Activated T-helper 9 cell treated with anti-CD3 and anti-CD28 coated beads, Interleukin-2, amount 50 U/mL, for 16 hours (primary cell): Measurements from ENCODE around the gene VPS35L.
A peak's percentile ranks its signal among the peaks of the same experiment; 100 is the strongest.

ENCODE experiments used
- DNase-seq: peaks from one replicate; pipeline ENCODE4 v3.0.0-alpha.2; 2020; ENCODE audit warnings: low read depth

VPS35L gene, protein sequence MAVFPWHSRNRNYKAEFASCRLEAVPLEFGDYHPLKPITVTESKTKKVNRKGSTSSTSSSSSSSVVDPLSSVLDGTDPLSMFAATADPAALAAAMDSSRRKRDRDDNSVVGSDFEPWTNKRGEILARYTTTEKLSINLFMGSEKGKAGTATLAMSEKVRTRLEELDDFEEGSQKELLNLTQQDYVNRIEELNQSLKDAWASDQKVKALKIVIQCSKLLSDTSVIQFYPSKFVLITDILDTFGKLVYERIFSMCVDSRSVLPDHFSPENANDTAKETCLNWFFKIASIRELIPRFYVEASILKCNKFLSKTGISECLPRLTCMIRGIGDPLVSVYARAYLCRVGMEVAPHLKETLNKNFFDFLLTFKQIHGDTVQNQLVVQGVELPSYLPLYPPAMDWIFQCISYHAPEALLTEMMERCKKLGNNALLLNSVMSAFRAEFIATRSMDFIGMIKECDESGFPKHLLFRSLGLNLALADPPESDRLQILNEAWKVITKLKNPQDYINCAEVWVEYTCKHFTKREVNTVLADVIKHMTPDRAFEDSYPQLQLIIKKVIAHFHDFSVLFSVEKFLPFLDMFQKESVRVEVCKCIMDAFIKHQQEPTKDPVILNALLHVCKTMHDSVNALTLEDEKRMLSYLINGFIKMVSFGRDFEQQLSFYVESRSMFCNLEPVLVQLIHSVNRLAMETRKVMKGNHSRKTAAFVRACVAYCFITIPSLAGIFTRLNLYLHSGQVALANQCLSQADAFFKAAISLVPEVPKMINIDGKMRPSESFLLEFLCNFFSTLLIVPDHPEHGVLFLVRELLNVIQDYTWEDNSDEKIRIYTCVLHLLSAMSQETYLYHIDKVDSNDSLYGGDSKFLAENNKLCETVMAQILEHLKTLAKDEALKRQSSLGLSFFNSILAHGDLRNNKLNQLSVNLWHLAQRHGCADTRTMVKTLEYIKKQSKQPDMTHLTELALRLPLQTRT

DNA sequence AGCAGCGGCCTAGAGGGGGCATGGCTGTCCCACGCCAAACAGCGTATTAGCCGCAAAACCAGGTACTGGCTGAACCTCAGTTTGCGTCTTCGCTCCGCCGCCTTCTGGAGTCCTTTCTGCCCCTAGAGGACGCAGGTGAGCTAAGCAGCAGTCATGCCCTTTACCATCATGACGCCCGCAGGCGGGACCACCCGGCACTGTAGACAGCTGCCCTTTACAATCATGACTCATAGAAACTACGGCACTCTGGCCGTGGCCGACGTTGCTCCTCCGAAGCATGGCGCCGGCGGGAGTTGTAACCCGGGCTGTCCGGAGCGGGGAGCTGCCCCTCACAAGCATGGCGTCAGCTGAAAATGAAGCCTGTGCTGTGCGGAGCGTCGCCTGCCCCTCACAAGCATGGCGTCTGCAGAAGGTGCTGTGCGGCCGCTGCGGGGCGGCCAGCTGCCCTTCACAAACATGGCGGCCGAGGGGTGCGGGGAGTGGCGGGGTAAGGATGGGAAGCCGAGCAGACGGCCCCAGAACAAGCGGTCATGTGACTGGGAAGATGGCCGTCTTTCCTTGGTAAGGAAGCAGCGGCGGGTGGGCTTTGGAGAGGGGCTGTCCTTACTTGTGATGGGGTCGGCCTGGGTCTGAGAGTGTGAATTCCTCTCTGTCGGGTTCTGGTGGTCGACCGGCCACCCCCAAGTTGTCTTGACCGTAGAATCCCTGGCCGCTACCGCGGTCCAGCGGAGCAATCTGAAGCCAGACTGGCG lies at the start of gene VPS35L:
VPS35L (plus strand) TSS at position 518 of the 752 bp plus-strand sequence; CDS start at position 545, 27 bp downstream.
- DNase-seq: peak; percentile 92

GRCh38 chr16:19506965-19507364 lies 48.5 kb upstream of the VPS35L start:
- no peak for DNase-seq

DNA sequence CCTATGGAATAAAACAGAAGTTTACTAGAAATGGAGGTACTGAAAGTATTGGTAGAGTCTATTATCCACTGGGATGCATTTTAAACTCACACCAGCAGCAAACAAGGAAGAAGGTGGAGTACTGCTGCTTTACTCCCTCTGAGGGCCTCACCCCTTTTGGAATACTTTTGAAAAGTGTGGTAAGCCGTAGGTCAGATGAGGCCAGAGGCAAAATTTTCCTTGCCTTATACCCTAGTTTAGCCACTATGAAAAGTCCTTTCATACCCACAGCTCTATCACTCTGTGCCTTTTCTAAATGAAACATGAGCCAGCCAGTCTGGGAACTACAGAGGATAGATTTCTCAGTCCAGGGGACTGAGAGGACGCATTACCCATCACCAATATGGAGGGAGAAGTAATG lies 47.6 kb upstream of the VPS35L start:
- DNase-seq: no peak

DNA sequence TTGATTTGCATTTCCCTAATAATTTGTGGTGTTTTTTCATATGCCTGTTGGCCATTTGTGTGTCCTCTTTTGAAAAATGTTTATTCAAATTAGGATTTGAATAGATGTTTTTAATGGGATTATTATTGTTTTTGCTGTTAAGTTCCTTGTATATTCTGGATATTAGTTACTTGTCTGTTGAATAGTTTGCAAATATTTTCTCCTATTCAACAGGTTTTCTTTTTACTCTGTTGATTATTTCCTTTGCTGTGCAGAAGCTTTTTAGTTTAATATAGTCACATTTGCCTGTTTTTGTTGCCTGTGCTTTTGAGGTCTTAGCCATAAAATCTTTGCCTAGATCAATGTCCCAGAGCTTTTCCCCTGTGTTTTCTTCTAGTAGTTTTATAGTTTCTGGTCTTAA lies 43.2 kb upstream of the VPS35L start:
- DNase-seq: no peak

GRCh38 chr16:19513377-19514053 lies 42.0 kb upstream of the VPS35L start:
- DNase-seq: no peak

DNA sequence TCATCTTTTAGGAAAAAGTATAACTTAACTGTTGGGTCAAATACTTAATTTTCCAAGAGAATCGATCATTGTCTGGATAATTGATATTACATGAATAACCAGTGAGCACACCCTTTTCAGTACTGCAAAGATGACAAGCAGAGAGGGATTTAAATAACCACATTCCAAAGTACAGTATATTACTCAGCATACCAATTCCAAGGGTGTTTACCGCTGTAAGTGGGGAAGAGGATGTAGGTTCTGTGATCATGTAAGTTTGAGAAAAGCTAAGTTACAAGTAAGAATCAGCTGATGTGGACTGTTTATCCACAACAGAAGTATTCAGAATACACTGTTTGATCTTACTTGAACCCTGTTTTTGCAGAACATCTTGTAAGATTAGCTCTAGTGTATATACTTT lies 39.7 kb upstream of the VPS35L start:
- no peak for DNase-seq

DNA sequence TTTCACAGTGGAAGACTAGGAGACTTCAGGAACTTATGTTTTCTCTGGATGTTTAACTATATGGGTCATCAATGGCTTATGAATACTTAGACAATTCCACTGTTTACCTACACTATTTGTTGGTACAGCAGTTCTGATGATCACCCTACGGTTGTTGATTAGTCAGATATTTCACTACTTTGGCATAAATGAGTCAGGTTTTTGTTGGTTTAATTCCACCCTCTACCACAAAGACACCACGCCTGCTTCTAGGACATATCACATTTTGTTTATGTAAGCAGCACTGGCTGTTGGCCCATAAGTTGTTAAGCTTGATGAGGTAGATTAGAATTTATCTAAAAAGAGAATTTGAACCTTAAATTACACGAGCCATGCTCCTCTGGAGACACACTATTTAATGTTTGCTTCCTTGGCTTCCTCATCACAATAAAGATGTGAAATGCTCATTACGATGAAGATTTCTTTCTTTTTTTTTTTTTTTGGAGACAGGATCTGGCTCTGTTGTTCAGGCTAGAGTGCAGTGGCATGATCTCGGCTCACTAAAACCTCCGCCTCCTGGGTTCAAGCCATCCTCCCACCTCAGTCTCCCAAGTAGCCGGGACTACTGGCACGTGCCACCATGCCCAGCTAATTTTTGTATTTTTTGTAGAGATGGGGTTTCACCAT lies 37.9 kb upstream of the VPS35L start:
- no peak for DNase-seq

DNA sequence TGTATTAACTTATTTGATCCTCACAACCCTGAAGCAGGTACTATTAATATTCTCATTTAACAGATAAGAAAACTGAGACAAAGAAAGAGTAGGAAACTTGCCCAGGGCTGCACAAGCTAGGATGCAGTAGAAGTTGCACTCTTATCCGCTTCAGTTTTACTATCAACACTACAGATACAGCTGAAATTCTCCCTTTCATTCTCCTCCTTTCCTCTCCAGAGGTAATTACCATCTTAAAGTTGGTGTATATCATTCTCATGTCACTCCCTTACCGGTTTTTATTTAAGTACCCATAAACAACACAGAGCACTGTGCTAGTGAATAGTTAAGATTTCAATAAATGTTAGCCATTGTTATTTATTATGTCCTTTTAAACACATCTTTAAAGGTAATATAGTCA lies 37.1 kb upstream of the VPS35L start:
- no peak for DNase-seq

GRCh38 chr16:19520861-19521331 lies 34.6 kb upstream of the VPS35L start:
- no peak for DNase-seq

DNA sequence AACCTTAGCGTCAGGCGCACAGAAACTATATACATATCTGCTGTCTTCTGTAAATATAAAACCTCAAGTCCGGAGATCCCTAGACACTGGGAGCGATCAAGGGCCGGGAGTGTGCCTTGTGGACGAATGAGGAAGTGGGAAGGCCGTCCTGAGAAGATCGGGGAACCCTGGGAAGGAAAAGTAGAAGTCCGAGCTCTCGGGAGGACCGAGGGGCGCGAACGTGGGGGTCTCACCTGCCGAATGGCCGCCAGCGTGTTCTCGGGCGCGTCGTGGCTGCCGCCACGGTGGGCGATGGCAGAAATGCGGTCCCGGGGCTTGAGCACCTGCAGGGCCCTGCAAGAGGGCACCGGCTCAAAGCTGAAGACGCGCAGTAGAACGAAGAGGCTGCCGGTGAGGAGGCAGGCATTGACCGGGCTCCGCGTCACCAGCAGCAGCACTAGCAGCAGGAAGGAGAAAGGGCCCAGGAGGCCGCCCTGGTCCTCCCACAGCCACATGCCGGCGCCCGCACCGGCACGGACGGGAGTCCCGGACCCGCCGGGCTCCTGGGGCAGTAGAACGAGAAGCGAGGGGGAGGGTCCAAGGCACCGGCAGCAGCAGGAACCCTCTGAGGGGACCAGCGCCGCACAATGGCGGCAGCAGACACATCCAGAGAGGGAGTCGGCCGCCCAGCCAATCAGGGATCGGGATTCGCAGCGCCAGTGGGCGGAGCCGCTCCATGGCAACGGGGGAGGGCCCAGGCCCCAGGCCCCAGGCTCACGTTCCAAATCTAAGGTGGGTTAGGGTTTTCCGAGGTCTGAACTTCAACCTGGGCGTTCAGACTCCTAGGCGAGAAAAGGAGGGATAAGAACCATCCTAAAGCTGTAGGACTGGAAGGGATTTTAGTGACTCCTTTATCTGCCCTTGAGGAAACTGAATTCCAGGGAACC lies 33.8 kb upstream of the VPS35L start, which contains the start of gene GDE1:
GDE1 (minus strand) TSS at position 628 of the 926 bp plus-strand sequence; CDS start at position 494, 134 bp downstream.
- peak; percentile 92 for DNase-seq

DNA sequence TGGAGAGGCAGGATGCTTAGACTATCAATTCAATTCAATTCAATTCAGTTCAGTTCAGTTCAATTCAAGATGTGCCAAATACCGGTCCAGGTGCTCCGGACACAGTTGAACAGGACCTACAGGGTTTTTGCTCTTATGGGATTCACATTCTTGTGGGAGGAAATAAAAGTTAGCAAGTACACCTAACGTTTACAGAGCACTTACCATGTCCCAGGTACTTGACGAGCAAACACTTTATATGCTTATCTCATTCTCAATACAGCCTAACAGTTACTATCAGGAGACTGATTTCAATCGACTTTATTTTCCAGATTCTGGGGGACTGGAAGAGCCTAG lies 33.1 kb upstream of the VPS35L start:
- DNase-seq: no peak

GRCh38 chr16:19522760-19523159 lies 32.7 kb upstream of the VPS35L start:
- no peak for DNase-seq

- DNase-seq: no peak
Observed at GRCh38 chr16:19523184-19523558, 32.3 kb upstream of the VPS35L start.

DNA sequence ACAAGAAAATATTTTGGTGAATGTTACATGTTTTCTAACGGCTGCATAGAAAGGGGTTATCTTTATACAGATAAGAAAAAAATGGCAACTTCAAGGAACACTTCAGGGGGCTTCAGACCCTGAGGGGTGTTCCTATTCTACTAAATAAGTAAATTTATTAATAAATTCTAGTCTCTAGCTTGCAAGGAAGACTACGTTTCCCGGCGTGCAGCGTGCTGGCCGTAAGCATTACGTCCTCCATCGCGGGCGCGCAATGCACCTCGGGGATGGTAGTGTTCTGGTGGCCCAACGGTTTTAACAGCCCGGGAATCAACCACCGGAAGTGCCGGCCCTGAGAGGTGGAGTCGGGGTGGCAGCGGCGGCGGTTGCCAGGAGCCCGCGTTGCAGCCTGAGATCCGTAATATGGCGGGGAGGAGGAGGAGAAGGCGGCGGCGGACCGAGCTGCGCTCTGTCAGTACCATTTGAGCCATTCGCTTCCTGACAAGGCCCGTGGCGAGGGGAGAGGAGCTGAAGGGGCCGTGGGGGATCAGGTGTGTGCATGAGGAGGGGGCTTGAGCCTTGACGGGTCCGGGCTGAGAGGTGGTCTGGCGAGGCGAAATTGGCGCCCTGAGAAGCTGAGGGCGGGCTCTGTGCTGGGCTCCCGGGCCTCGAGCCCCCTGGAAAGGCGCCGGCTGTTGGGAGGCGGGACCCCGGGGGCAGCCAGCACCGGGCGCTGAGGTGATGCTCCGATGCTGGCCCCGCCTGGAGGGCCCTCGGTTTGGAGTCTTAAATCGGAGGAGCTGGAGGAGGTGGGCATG lies 31.7 kb upstream of the VPS35L start, which contains the start of gene CCP110:
CCP110 (plus strand) TSS at position 384 of the 797 bp plus-strand sequence. CDS start 3,940 bp downstream, outside the sequence.
- DNase-seq: peak; percentile 91

DNA sequence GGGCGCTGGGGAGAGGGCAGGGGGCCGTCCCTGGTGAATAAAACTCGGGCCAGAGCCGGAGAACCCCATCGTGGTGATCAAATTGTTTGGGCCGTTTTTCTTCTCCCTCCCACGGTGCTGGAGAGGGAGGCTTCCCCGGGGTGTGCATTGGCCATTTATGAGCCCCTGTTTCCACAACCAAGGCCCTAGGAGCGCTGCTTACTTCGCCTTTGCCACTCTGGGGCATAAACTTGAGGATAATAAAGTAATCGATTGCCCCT lies 31.2 kb upstream of the VPS35L start:
- no peak for DNase-seq

- DNase-seq: no peak
Observed at GRCh38 chr16:19524616-19525384, 30.7 kb upstream of the VPS35L start.

DNA sequence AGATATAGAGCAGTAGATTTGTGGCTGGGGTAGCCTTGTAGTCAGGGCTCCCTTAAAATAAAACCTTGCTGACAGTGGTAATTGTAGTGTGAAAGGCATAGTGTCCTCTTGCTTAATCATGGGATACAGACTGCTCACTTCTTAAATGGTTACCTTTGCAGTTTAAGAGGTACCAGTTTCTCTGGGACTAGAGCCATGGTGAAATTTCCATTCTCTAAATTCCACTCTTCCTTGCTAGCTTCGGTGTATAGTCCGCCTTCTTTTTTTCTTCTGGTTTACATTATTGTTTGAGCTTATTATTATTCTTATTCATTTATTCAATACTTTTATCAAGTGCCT lies 30.1 kb upstream of the VPS35L start:
- no peak for DNase-seq

DNA sequence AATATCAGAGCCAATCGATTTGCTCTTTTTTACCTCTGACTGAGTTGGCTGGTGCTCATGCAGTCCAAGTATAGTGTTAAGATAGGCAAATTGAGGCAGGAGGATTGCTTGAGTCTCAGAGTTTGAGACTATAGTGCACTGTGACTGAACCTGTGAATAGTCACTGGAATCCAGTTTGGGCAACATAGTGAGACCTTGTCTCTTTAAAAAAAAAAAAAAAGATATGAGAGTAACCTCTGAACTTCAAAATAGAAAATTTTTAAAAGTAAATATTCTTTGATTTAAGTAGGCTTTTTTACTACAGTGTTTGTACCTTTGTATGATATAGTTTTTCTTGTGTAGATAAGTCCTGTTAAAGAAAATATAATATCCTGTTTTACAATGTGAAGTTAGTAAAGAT lies 28.3 kb upstream of the VPS35L start:
- DNase-seq: no peak

- DNase-seq: no peak
Observed at GRCh38 chr16:19528666-19529065, 26.8 kb upstream of the VPS35L start.
